Ovary (tissue), 9 donors: ENCODE measurements around the gene AGFG2. TPM values are rescaled to one million over a fixed set of nuclear protein-coding genes. Genes with fewer than 3 reads are reported as not detected.
"Not testable (repeated sequence)": the region's sequence is repeated elsewhere in the genome, so short reads cannot be mapped to it uniquely, and the experiment has no call there.

Experiments used
- DNase-seq, 5 donors: peaks; one replicate each; pipeline ENCODE4 v3.0.0-alpha.2; 2019 to 2020
- H3K27ac ChIP-seq, 2 donors: fragments of 200-600 bp; one replicate each; pipeline versions ENCODE4 v1.5.1 to v1.8.0; 2019 to 2022
- H3K27me3 ChIP-seq: fragments of 200-600 bp; one replicate; pipeline ENCODE4 v1.8.0; 2022
- H3K36me3 ChIP-seq: fragments of 200-600 bp; sonication (generic); one replicate; pipeline ENCODE4 v1.5.1; 2019
- H3K4me1 ChIP-seq: one replicate; pipeline ENCODE4 v1.8.1; 2013; ENCODE audit warnings: mild to moderate bottlenecking, moderate library complexity; ENCODE audit not compliant: insufficient read depth
- H3K4me3 ChIP-seq: fragments of 200-600 bp; sonication (generic); one replicate; pipeline ENCODE4 v1.5.1; 2017
- H3K9me3 ChIP-seq, 2 donors: fragments of 200-600 bp in 1 of 2; sonication (generic) in 1 of 2; one replicate each; pipeline versions ENCODE4 v1.5.1 to v1.8.1; 2013 to 2019; ENCODE audit warnings: mild to moderate bottlenecking in 1 of 2, moderate library complexity in 1 of 2
- EP300 ChIP-seq: sonication (generic); formaldehyde crosslinking; IDR thresholded peaks from one replicate; pipeline ENCODE4 v1.6.1; 2017; ENCODE audit warnings: antibody characterized with exemption
- POLR2A ChIP-seq: fragments of 450-650 bp; IDR thresholded peaks from one replicate; pipeline ENCODE4 v1.6.1; 2017; ENCODE audit warnings: antibody characterized with exemption, mild to moderate bottlenecking, moderate library complexity
- WGBS, 3 donors: extraction: QIAGEN DNeasy Blood & Tissue Kit in 1 of 3; methylation state at CpG; one replicate each; pipeline versions ENCODE4 v1.1.5 to v1.1.7; 2013 to 2017; 5-methylcytosine and 5-hydroxymethylcytosine counted together
- intact Hi-C, 4 donors: fragments of 100-400 bp; cut with DNase I; formaldehyde crosslinking; loops; one replicate each; pipeline versions ENCODE4 v1.11.0 to v1.15.1; 2022 to 2023
- polyA plus RNA-seq, 2 donors: library from polyadenylated mRNA; stranded (reverse); fragments of 200-250 nt in 1 of 2; fragments of 350-450 nt in 1 of 2; fragmentation: Illumina TruSeq in 1 of 2; extraction: RNeasy Lipid Tissue Mini Kit (QIAGEN cat#74804) in 1 of 2; gene quantifications; one replicate each; pipeline ENCODE4 v1.2.3, GENCODE V29; 2013 to 2014
- total RNA-seq, 7 donors: library from RNA; depleted of rRNA in 2 of 7; stranded (reverse); fragments of >200 nt in 2 of 7; fragmentation: NEBNext Ultra II Directional in 3 of 7; extraction: Animal tissue kit (Norgen Biotek cat#: 25700) in 3 of 7; gene quantifications; one replicate each; pipeline versions ENCODE4 v1.1.0 to v1.2.4, GENCODE V29; 2016 to 2023
- TF ChIP-seq, protein P1 (sequence below), 3 donors: fragments of 450-650 bp in 2 of 3; fragments of 200-600 bp in 1 of 3; IDR thresholded peaks; one replicate each; pipeline versions ENCODE4 v1.5.1 to v1.8.0; 2016 to 2022; ENCODE audit warnings: antibody characterized with exemption in 3 of 3, mild to moderate bottlenecking in 1 of 3
- donor health status: DM: no; HTN: no; CAD: no; lungs with moderate emphysema.
- donor health status: DM: no; HTN: no; CAD: no.
- donor health status: Bipolar disorder and iron deficiency.
- donor health status: DM: yes; HTN: yes; CAD: no.
- donor health status: DM: no; HTN: no; CAD: no.
- donor health status: DM: yes; HTN: yes; CAD: no.

Gene AGFG2
- total and polyA plus RNA-seq, 9 donors, result 10.0 to 115 (median 55.9) TPM

DNA sequence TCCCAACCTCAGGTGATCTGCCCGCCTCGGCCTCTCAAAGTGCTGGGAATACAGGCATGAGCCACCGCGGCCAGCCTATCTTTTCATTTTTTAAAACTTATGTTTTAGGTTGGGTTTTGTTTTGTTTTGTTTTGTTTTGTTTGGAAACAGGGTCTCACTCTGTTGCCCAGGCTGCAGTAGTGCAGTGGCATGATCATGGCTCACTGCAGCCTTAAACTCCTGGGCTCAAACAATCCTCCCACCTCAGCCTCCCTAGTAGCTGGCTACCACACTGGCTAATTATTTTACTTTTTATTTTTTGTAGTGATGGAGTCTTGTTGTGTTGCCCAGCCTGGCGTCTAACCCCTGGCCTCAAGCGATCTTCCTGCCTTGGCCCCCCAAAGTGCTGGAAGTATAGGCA, 19.4 kb upstream of the AGFG2 start:
- no peak overlapping the region for H3K4me3 ChIP-seq
- 73 to 80% (median 79%) methylated on average over 6 of the region's 6 CpGs for WGBS, 3 donors
- TF ChIP-seq, protein P1, sequence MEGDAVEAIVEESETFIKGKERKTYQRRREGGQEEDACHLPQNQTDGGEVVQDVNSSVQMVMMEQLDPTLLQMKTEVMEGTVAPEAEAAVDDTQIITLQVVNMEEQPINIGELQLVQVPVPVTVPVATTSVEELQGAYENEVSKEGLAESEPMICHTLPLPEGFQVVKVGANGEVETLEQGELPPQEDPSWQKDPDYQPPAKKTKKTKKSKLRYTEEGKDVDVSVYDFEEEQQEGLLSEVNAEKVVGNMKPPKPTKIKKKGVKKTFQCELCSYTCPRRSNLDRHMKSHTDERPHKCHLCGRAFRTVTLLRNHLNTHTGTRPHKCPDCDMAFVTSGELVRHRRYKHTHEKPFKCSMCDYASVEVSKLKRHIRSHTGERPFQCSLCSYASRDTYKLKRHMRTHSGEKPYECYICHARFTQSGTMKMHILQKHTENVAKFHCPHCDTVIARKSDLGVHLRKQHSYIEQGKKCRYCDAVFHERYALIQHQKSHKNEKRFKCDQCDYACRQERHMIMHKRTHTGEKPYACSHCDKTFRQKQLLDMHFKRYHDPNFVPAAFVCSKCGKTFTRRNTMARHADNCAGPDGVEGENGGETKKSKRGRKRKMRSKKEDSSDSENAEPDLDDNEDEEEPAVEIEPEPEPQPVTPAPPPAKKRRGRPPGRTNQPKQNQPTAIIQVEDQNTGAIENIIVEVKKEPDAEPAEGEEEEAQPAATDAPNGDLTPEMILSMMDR (IDR thresholded peaks at IDR 0.05), result no peak
- no peak for TF ChIP-seq POLR2A
- no peak overlapping the region for H3K27ac ChIP-seq
- H3K27me3 ChIP-seq, result no peaks in the 10 kb centered on the region
- intact Hi-C loops, result no loop called here
- H3K4me1 ChIP-seq, result peaks cover 2% of the 10 kb centered on the region
- H3K36me3 ChIP-seq, result no peaks in the 10 kb centered on the region
- DNase-seq, result no peak
- H3K9me3 ChIP-seq, result no peaks in the 10 kb centered on the region

DNA sequence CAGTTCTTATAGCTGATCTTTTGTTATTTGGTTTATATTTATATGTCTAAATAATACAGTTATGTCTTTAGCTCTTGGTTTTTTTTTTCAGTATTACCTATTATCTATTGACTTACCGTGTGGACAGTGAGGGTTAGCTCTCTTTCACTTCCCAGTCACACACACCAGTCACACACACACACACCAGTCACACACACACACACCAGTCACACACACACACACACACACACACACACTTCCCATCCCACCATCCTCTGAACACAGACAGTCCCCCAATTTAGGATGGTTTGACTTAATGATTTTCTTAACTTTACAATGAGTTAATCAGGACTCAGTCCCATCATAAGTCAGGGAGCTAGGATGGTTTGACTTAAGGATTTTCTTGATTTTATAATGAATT, 18.9 kb upstream of the AGFG2 start:
- 8 to 15% (median 14%) methylated on average over 1 of the region's 1 CpG for whole genome bisulfite sequencing, 3 donors
- Histone ChIP-seq H3K4me3 (no peak overlapping the region), H3K4me1 (peaks cover 2% of the 10 kb centered on the region), H3K27ac (no peak overlapping the region), H3K36me3 (no peaks in the 10 kb centered on the region), H3K27me3 (no peaks in the 10 kb centered on the region), H3K9me3 (no peaks in the 10 kb centered on the region)
- DNase-seq, result no peak
- intact Hi-C loops, result no loop called here
- TF ChIP-seq POLR2A (no peak), EP300 (no peak)
- TF ChIP-seq, protein P1 (IDR thresholded peaks at IDR 0.05), result no peak

DNA sequence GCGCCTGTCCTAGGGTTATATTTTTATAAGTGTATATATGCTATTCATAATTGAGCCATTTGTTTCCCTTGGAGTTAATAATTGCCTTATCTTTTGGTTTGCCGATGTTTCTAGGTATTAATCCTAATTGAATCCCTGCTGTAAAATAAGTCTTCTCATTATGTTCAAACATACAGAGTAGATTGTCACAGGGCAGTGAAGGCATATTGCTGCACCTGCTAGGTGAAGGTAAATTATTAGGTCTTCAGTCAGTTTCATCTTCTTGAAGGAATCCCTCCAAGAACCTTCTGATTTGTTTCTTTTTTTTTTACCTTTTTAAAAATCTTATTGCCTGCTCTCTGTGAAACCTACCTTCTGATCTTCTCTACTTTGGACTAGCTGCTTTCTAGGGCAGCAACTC, 17.9 kb upstream of the AGFG2 start:
- Histone ChIP-seq H3K4me3 (no peak overlapping the region), H3K27me3 (no peaks in the 10 kb centered on the region), H3K36me3 (no peaks in the 10 kb centered on the region), H3K27ac (no peak overlapping the region), H3K4me1 (peaks cover 2% of the 10 kb centered on the region), H3K9me3 (no peaks in the 10 kb centered on the region)
- no peak for TF ChIP-seq EP300
- TF ChIP-seq POLR2A, result no peak
- WGBS, 3 donors, result 80 to 87% (median 86%) methylated on average over 2 of the region's 2 CpGs
- no peak for DNase-seq
- intact Hi-C loops, result no loop called here

DNA sequence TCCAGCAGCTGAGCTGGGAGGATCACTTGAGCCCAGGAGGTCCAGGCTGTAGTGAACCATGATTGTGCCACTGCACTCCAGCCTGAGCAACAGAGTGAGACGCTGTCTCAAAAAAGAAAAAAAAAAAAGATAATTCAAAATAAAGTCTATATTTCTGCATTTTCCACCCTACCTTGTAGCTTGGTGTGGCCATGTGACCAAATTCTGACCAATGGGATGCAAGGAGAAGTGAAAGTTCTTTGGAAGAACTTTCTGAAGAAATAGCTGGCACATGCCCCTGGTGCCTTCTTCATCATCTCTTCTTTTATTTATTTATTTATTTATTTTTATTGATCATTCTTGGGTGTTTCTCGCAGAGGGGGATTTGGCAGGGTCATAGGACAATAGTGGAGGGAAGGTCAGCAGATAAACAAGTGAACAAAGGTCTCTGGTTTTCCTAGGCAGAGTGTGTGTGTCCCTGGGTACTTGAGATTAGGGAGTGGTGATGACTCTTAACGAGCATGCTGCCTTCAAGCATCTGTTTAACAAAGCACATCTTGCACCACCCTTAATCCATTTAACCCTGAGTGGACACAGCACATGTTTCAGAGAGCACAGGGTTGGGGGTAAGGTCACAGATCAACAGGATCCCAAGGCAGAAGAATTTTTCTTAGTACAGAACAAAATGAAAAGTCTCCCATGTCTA, 17.0 kb upstream of the AGFG2 start:
- H3K27me3 ChIP-seq, H3K36me3 ChIP-seq, H3K4me3 ChIP-seq, H3K9me3 ChIP-seq, H3K4me1 ChIP-seq, DNase-seq, intact Hi-C loops, H3K27ac ChIP-seq: not testable (repeated sequence)
- 56 to 82% (median 72%) methylated on average over 2 to 3 of the region's 3 CpGs for WGBS, 3 donors

DNA sequence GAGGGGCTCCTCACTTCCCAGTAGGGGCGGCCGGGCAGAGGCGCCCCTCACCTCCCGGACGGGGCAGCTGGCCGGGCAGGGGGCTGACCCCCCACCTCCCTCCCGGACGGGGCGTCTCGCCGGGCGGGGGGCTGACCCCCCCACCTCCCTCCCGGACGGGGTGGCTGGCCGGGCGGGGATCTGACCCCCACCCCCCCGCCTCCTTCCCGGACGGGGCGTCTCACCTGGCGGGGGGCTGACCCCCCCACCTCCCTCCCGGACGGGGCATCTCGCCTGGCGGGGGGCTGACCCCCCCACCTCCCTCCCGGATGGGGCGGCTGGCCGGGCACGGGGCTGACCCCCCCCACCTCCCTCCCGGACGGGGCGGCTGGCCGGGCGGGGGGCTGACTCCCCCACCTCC, 15.8 kb upstream of the AGFG2 start:
- intact Hi-C loops, H3K9me3 ChIP-seq, H3K27me3 ChIP-seq, H3K4me3 ChIP-seq, H3K4me1 ChIP-seq, H3K36me3 ChIP-seq, DNase-seq, H3K27ac ChIP-seq: not testable (repeated sequence)
- WGBS, 3 donors, result 85% methylated on average over 32 of the region's 34 CpGs; no CpG with 5 or more reads in 2 of the 3 donors

DNA sequence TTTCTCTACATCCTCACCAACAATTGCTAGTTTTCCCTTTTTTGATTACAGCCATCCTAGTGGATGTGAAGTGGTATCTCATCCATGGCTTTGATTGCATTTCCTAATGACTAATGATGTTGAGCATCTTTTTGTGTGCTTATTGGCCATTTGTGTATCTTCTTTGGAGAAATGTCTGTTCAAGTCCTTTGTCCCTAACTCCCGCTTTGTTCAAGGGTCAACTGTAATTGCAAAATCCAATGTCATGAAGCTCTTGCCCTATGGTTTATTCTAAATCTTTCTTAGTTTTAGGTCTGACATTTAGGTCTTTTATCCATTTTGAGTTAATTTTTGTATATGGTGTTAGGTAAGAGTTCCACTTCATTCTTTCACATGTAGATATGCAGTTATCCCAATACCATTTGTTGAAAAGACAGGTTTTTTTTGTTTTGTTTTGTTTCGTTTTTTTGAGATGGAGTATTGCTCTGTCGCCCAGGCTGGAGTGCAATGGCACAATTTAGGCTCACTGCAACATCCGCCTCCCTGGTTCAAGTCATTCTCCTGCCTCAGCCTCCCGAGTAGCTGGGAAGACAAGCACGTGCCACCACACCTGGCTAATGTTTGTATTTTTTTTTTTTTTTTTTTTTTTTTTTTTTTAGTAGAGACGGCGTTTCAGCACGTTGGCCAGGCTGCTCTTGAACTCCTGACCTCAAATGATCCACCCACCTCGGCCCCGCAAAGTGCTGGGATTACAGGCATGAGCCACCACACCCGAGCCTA, 10.7 kb upstream of the AGFG2 start:
- H3K27ac ChIP-seq, H3K9me3 ChIP-seq, DNase-seq, H3K27me3 ChIP-seq, H3K4me3 ChIP-seq, intact Hi-C loops, H3K36me3 ChIP-seq, H3K4me1 ChIP-seq: not testable (repeated sequence)
- 64 to 70% (median 64%) methylated on average over 12 of the region's 12 CpGs for WGBS, 3 donors
